Neuron (in vitro differentiated cells): ENCODE data around the gene DGKK.

ENCODE experiments used
- H2AFZ ChIP-seq: one replicate; pipeline ENCODE4 v1.6.1; 2013; ENCODE audit warnings: low read depth, mild to moderate bottlenecking, inconsistent platforms, low read length, moderate library complexity
- H3K27me3 ChIP-seq: one replicate; pipeline ENCODE4 v1.6.1; 2013; ENCODE audit warnings: low read length; ENCODE audit not compliant: insufficient read depth
- H3K36me3 ChIP-seq: one replicate; pipeline ENCODE4 v1.6.1; 2013; ENCODE audit warnings: low read length; ENCODE audit not compliant: insufficient read depth
- H3K4me1 ChIP-seq: one replicate; pipeline ENCODE4 v1.6.1; 2013; ENCODE audit warnings: low read length; ENCODE audit not compliant: insufficient read depth
- H3K4me3 ChIP-seq: 2 replicates; pipeline ENCODE4 v1.5.1; 2013; ENCODE audit warnings: mild to moderate bottlenecking, low read length, moderate library complexity
- H3K9me3 ChIP-seq: one replicate; pipeline ENCODE4 v1.6.1; 2013; ENCODE audit warnings: low read length

The DGKK gene, protein sequence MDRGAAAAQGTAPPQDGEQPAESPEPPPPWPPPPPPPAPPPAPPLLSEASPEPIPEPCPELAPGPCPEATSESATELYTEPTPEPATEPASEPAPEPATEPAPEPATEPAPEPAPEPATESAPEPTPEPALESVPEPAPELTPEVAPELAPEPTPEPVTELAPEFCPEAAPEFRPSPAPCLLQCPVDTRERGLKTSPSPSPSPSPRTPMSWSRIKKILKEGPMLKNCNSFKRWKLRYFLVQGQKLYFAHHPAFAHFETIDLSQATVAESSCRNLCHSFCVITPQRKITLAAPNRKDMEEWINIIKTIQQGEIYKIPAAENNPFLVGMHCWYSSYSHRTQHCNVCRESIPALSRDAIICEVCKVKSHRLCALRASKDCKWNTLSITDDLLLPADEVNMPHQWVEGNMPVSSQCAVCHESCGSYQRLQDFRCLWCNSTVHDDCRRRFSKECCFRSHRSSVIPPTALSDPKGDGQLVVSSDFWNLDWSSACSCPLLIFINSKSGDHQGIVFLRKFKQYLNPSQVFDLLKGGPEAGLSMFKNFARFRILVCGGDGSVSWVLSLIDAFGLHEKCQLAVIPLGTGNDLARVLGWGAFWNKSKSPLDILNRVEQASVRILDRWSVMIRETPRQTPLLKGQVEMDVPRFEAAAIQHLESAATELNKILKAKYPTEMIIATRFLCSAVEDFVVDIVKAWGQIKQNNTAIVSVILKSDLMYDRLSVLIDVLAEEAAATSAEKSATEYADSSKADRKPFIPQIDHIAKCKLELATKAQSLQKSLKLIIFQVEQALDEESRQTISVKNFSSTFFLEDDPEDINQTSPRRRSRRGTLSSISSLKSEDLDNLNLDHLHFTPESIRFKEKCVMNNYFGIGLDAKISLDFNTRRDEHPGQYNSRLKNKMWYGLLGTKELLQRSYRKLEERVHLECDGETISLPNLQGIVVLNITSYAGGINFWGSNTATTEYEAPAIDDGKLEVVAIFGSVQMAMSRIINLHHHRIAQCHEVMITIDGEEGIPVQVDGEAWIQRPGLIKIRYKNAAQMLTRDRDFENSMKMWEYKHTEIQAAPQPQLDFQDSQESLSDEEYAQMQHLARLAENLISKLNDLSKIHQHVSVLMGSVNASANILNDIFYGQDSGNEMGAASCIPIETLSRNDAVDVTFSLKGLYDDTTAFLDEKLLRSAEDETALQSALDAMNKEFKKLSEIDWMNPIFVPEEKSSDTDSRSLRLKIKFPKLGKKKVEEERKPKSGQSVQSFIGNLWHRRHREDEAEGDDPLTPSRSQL

GRCh38 chrX:50470103-50471031 is at the start of gene DGKK:
DGKK (minus strand) TSS chrX:50470825; CDS start chrX:50470678, 147 bp downstream.
- no peaks in the 10 kb centered on the region for H3K9me3 ChIP-seq
- H3K36me3 ChIP-seq: no peaks in the 10 kb centered on the region
- peak within 1 kb of the TSS; percentile 40 for H3K4me3 ChIP-seq
- H3K4me1 ChIP-seq: peaks cover 2% of the 10 kb centered on the region
- H3K27me3 ChIP-seq: peaks cover 58% of the 10 kb centered on the region
- peak within 1 kb of the TSS; percentile 10 for H2AFZ ChIP-seq

- no peaks in the 10 kb centered on the region for H3K36me3 ChIP-seq
- H3K27me3 ChIP-seq: no peaks in the 10 kb centered on the region
- no peak overlapping the region for H3K4me3 ChIP-seq
- H3K4me1 ChIP-seq: no peaks in the 10 kb centered on the region
- H3K9me3 ChIP-seq: no peaks in the 10 kb centered on the region
- H2AFZ ChIP-seq: no peak overlapping the region
Measured at GRCh38 chrX:50514811-50515210, 44.2 kb upstream of the DGKK start.

- H2AFZ ChIP-seq: no peak overlapping the region
- H3K36me3 ChIP-seq: no peaks in the 10 kb centered on the region
- no peaks in the 10 kb centered on the region for H3K27me3 ChIP-seq
- H3K9me3 ChIP-seq: no peaks in the 10 kb centered on the region
- no peak overlapping the region for H3K4me3 ChIP-seq
- no peaks in the 10 kb centered on the region for H3K4me1 ChIP-seq
Measured at GRCh38 chrX:50497114-50497513, 26.5 kb upstream of the DGKK start.

GRCh38 chrX:50495616-50496015 is 25.0 kb upstream of the DGKK start:
- no peaks in the 10 kb centered on the region for H3K27me3 ChIP-seq
- H3K4me3 ChIP-seq: no peak overlapping the region

GRCh38 chrX:50492720-50493119 is 22.1 kb upstream of the DGKK start:
- H3K27me3 ChIP-seq: no peaks in the 10 kb centered on the region
- H2AFZ ChIP-seq: no peak overlapping the region
- H3K4me1 ChIP-seq: no peaks in the 10 kb centered on the region
- no peaks in the 10 kb centered on the region for H3K36me3 ChIP-seq
- no peaks in the 10 kb centered on the region for H3K9me3 ChIP-seq
- H3K4me3 ChIP-seq: no peak overlapping the region

More at GRCh38 chrX:50495616-50496015, 25.0 kb upstream of the DGKK start:
- Histone ChIP-seq H2AFZ (no peak overlapping the region), H3K9me3 (no peaks in the 10 kb centered on the region), H3K4me1 (no peaks in the 10 kb centered on the region), H3K36me3 (no peaks in the 10 kb centered on the region)

- Histone ChIP-seq H2AFZ (no peak overlapping the region), H3K9me3 (no peaks in the 10 kb centered on the region), H3K27me3 (no peaks in the 10 kb centered on the region), H3K36me3 (no peaks in the 10 kb centered on the region), H3K4me1 (no peaks in the 10 kb centered on the region), H3K4me3 (no peak overlapping the region)
Measured at GRCh38 chrX:50484662-50485061, 14.0 kb upstream of the DGKK start.

DNA sequence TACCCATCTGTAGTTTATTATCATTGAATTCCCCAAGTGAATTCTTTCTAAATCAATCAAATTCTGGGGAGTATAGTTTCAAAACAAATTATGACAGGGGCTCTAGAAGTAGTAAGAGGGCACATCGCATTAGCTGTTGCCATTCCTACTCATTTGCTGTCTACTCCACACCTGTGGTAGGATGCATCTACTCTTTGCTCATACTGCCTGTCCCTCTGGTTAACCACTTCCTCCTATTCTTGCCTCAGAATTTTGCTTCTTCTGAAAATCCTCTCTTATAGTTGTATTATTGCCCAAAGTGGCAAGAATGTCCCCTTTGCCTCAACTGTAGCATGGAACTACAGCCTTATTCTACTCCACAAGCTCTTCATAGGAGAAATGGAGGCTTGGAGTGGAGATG is 12.7 kb upstream of the DGKK start:
- H3K9me3 ChIP-seq: no peaks in the 10 kb centered on the region
- H3K4me3 ChIP-seq: no peak overlapping the region
- no peaks in the 10 kb centered on the region for H3K27me3 ChIP-seq
- no peaks in the 10 kb centered on the region for H3K4me1 ChIP-seq
- H3K36me3 ChIP-seq: no peaks in the 10 kb centered on the region
- H2AFZ ChIP-seq: no peak overlapping the region

- H3K4me3 ChIP-seq: no peak overlapping the region
- no peaks in the 10 kb centered on the region for H3K9me3 ChIP-seq
- H3K4me1 ChIP-seq: peaks cover 2% of the 10 kb centered on the region
- no peaks in the 10 kb centered on the region for H3K36me3 ChIP-seq
- no peak overlapping the region for H2AFZ ChIP-seq
- H3K27me3 ChIP-seq: peaks cover 24% of the 10 kb centered on the region
Measured at GRCh38 chrX:50475208-50475607, 4.6 kb upstream of the DGKK start.

GRCh38 chrX:50471390-50471789 is 765 bp upstream of the DGKK start:
- Histone ChIP-seq H3K27me3 (peaks cover 53% of the 10 kb centered on the region), H3K36me3 (no peaks in the 10 kb centered on the region), H3K4me1 (peaks cover 2% of the 10 kb centered on the region), H3K9me3 (no peaks in the 10 kb centered on the region), H3K4me3 (no peak overlapping the region), H2AFZ (no peak overlapping the region)

- H3K4me3 ChIP-seq: no peak overlapping the region
- H3K4me1 ChIP-seq: peaks cover 2% of the 10 kb centered on the region
- H3K36me3 ChIP-seq: no peaks in the 10 kb centered on the region
- H2AFZ ChIP-seq: no peak overlapping the region
- H3K9me3 ChIP-seq: no peaks in the 10 kb centered on the region
- H3K27me3 ChIP-seq: peaks cover 60% of the 10 kb centered on the region
Measured at GRCh38 chrX:50469206-50469605, 1.4 kb downstream of the DGKK start.

- peaks cover 22% of the 10 kb centered on the region for H3K27me3 ChIP-seq
Measured at GRCh38 chrX:50459615-50460014, 11.0 kb downstream of the DGKK start.

DNA sequence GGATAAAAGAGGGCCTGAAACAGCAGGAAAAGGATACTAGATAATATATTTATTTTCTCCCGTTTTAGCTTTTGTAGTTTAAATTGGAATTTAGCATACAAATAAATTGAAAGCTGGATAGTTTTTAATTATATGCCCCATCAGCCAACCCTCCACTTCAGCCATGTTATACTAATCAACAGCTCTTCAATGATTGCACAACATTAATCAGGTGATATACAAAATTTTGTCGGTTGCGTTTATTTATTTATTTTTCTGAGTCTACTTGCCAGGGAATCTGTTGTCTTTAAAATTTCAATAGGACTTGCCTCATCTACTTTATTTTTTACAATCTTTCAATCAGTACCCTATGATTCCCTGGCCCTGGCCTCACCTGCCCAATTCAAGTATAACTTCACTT is 12.1 kb downstream of the DGKK start:
- Histone ChIP-seq H3K36me3 (no peaks in the 10 kb centered on the region), H3K4me1 (no peaks in the 10 kb centered on the region), H3K9me3 (no peaks in the 10 kb centered on the region), H2AFZ (no peak overlapping the region), H3K27me3 (peaks cover 22% of the 10 kb centered on the region), H3K4me3 (no peak overlapping the region)

More at GRCh38 chrX:50459615-50460014, 11.0 kb downstream of the DGKK start:
- H3K9me3 ChIP-seq: no peaks in the 10 kb centered on the region
- no peaks in the 10 kb centered on the region for H3K36me3 ChIP-seq
- no peaks in the 10 kb centered on the region for H3K4me1 ChIP-seq
- no peak overlapping the region for H2AFZ ChIP-seq
- H3K4me3 ChIP-seq: no peak overlapping the region
